CD4-positive, alpha-beta memory T cell (primary cell): ENCODE measurements around the gene FOXP1. TPM values are rescaled to one million over a fixed set of nuclear protein-coding genes. Genes with fewer than 3 reads are reported as not detected.

Experiments
- CTCF ChIA-PET: fragments of 350-600 bp; sonication (Branson Sonifier 250); formaldehyde crosslinking; loops from one replicate; lab custom pipeline; 2021; ENCODE audit warnings: inconsistent platforms; ENCODE audit not compliant: partially characterized antibody; lab: Charles Lee
- POLR2A ChIA-PET: fragments of 350-600 bp; sonication (Branson Sonifier 250); formaldehyde crosslinking; loops from one replicate; lab custom pipeline; 2021; ENCODE audit not compliant: partially characterized antibody; lab: Charles Lee
- DNase-seq, 5 donors: peaks; one replicate each; pipeline versions ENCODE4 v3.0.0 to v3.0.0-alpha.2; 2020 to 2022; ENCODE audit warnings: mixed read lengths in 1 of 5
- H3K27ac ChIP-seq: one replicate; pipeline ENCODE4 v1.7.0; 2013; ENCODE audit warnings: low read depth, low read length
- H3K27me3 ChIP-seq: 2 replicates; pipeline ENCODE4 v1.7.0; 2013; ENCODE audit warnings: mild to moderate bottlenecking, low read length, moderate library complexity; ENCODE audit not compliant: insufficient read depth
- H3K36me3 ChIP-seq: 2 replicates; pipeline ENCODE4 v1.7.0; 2013; ENCODE audit warnings: mild to moderate bottlenecking, low read length, moderate library complexity; ENCODE audit not compliant: insufficient read depth
- H3K4me1 ChIP-seq: 2 replicates; pipeline ENCODE4 v1.7.0; 2013; ENCODE audit warnings: mild to moderate bottlenecking, low read length, moderate library complexity; ENCODE audit not compliant: insufficient read depth
- H3K4me3 ChIP-seq, 2 donors: one replicate each; pipeline ENCODE4 v1.7.0; 2013; ENCODE audit warnings: low read length in 2 of 2, mild to moderate bottlenecking in 1 of 2
- H3K9me3 ChIP-seq, 2 donors: one replicate each; pipeline ENCODE4 v1.7.0; 2013; ENCODE audit warnings: low read length in 2 of 2, control low read depth in 1 of 2; ENCODE audit not compliant: control insufficient read depth in 1 of 2
- H3K27ac Mint-ChIP-seq, 7 donors: one replicate each; pipeline ENCODE4 v1.8.0; 2020 to 2021; ENCODE audit warnings: mixed read lengths in 7 of 7, mild to moderate bottlenecking in 6 of 7, inconsistent platforms in 3 of 7, moderate library complexity in 3 of 7
- H3K27me3 Mint-ChIP-seq, 2 donors: one replicate each; pipeline ENCODE4 v1.8.0; 2020 to 2021; ENCODE audit warnings: mixed read lengths in 2 of 2
- H3K36me3 Mint-ChIP-seq, 2 donors: one replicate each; pipeline ENCODE4 v1.8.0; 2020 to 2021; ENCODE audit warnings: mixed read lengths in 2 of 2, inconsistent platforms in 1 of 2, mild to moderate bottlenecking in 1 of 2
- H3K4me1 Mint-ChIP-seq, 4 donors: one replicate each; pipeline ENCODE4 v1.8.0; 2020 to 2021; ENCODE audit warnings: mixed read lengths in 4 of 4, mild to moderate bottlenecking in 1 of 4
- H3K4me3 Mint-ChIP-seq, 8 donors: one replicate each; pipeline ENCODE4 v1.8.0; 2020 to 2021; ENCODE audit warnings: mixed read lengths in 8 of 8, mild to moderate bottlenecking in 7 of 8, moderate library complexity in 6 of 8, inconsistent platforms in 3 of 8
- H3K9me3 Mint-ChIP-seq, 8 donors: one replicate each; pipeline ENCODE4 v1.8.0; 2020 to 2021; ENCODE audit warnings: mixed read lengths in 8 of 8, mild to moderate bottlenecking in 5 of 8, inconsistent platforms in 3 of 8, moderate library complexity in 1 of 8
- intact Hi-C: fragments of 100-400 bp; cut with micrococcal nuclease; formaldehyde crosslinking; loops from one replicate; pipeline ENCODE4 v1.15.1; 2023
- polyA plus RNA-seq, 2 donors: library from polyadenylated mRNA; unstranded; fragments of 300-500 nt; fragmentation: Illumina TruSeq; gene quantifications; one replicate each; pipeline ENCODE4 v1.2.3, GENCODE V29; 2021
- total RNA-seq, 2 experiments: library from RNA; stranded (reverse); gene quantifications; one replicate each; pipeline ENCODE4 v1.2.3, GENCODE V29; 2021

FOXP1 gene
- total and polyA plus RNA-seq, 4 experiments from 2014 or later: 189 to 348 (median 279) TPM

- DNase-seq: no peak
- H3K27me3 ChIP-seq: no peaks in the 10 kb centered on the region
- H3K4me3 ChIP-seq: no peak overlapping the region
- H3K9me3 ChIP-seq: no peaks in the 10 kb centered on the region
- H3K9me3 Mint-ChIP-seq: no peaks in the 10 kb centered on the region
- peaks cover 98% of the 10 kb centered on the region for H3K4me1 ChIP-seq
- H3K4me3 Mint-ChIP-seq: peak overlapping the region in 4 of 8 donors; percentile 2 to 65 (median 51)
- intact Hi-C loops: no loop called here
- H3K27ac ChIP-seq: no peak overlapping the region
- CTCF ChIA-PET: no interaction called here
- peaks cover 0 to 99% (median 85%) of the 10 kb centered on the region in 4 donors for H3K4me1 Mint-ChIP-seq
- no peaks in the 10 kb centered on the region for H3K27me3 Mint-ChIP-seq
- peak overlapping the region in 5 of 7 donors; percentile 30 to 73 (median 52) for H3K27ac Mint-ChIP-seq
- H3K36me3 ChIP-seq: peaks cover 23% of the 10 kb centered on the region
- peaks cover 50 to 70% of the 10 kb centered on the region in 2 donors for H3K36me3 Mint-ChIP-seq
- POLR2A ChIA-PET: no interaction called here
Measured at GRCh38 chr3:71054312-71054711, 529.2 kb downstream of the FOXP1 start.

GRCh38 chr3:71053495-71053894, 530.0 kb downstream of the FOXP1 start:
- H3K27ac ChIP-seq: no peak overlapping the region
- H3K27ac Mint-ChIP-seq: peak overlapping the region in 6 of 7 donors; percentile 43 to 87 (median 79)
- no peaks in the 10 kb centered on the region for H3K27me3 ChIP-seq
- peaks cover 23% of the 10 kb centered on the region for H3K36me3 ChIP-seq
- intact Hi-C loops: no loop called here
- no peaks in the 10 kb centered on the region for H3K9me3 Mint-ChIP-seq
- no peaks in the 10 kb centered on the region for H3K9me3 ChIP-seq
- H3K36me3 Mint-ChIP-seq: peaks cover 58 to 77% of the 10 kb centered on the region in 2 donors
- H3K4me1 Mint-ChIP-seq: peaks cover 0 to 100% (median 87%) of the 10 kb centered on the region in 4 donors
- peak overlapping the region in 5 of 8 donors; percentile 4 to 59 (median 23) for H3K4me3 Mint-ChIP-seq
- H3K27me3 Mint-ChIP-seq: no peaks in the 10 kb centered on the region
- no peak for DNase-seq
- ChIA-PET CTCF (interaction anchor here (2.1 to 2.4 kb wide), 2 partner anchors 8 to 16 kb away, joined by 12 to 14 read pairs; no protein-coding TSS in a partner anchor), POLR2A (interaction anchor here (1.1 to 9.2 kb wide), 2 partner anchors 9 to 40 kb away, joined by 3 to 97 read pairs; no protein-coding TSS in a partner anchor)
- peaks cover 98% of the 10 kb centered on the region for H3K4me1 ChIP-seq
- no peak overlapping the region for H3K4me3 ChIP-seq

GRCh38 chr3:71052716-71053115, 530.8 kb downstream of the FOXP1 start:
- peak overlapping the region in 6 of 7 donors; percentile 60 to 96 (median 78) for H3K27ac Mint-ChIP-seq
- CTCF ChIA-PET: interaction anchor here (2.1 to 2.4 kb wide), 2 partner anchors 9 to 17 kb away, joined by 12 to 14 read pairs; no protein-coding TSS in a partner anchor
- POLR2A ChIA-PET: interaction anchor here (1.1 to 9.2 kb wide), 2 partner anchors 9 to 39 kb away, joined by 3 to 97 read pairs; no protein-coding TSS in a partner anchor
- H3K4me1 Mint-ChIP-seq: peaks cover 0 to 100% (median 88%) of the 10 kb centered on the region in 4 donors
- peaks cover 98% of the 10 kb centered on the region for H3K4me1 ChIP-seq
- H3K36me3 Mint-ChIP-seq: peaks cover 64 to 83% of the 10 kb centered on the region in 2 donors
- no peaks in the 10 kb centered on the region for H3K27me3 Mint-ChIP-seq
- peak overlapping the region in 1 of 8 donors; percentile 11 for H3K4me3 Mint-ChIP-seq
- H3K9me3 ChIP-seq: no peaks in the 10 kb centered on the region
- no peak for DNase-seq
- H3K27me3 ChIP-seq: no peaks in the 10 kb centered on the region
- H3K9me3 Mint-ChIP-seq: no peaks in the 10 kb centered on the region
- no peak overlapping the region for H3K4me3 ChIP-seq
- intact Hi-C loops: no loop called here
- H3K27ac ChIP-seq: no peak overlapping the region
- H3K36me3 ChIP-seq: peaks cover 23% of the 10 kb centered on the region

DNA sequence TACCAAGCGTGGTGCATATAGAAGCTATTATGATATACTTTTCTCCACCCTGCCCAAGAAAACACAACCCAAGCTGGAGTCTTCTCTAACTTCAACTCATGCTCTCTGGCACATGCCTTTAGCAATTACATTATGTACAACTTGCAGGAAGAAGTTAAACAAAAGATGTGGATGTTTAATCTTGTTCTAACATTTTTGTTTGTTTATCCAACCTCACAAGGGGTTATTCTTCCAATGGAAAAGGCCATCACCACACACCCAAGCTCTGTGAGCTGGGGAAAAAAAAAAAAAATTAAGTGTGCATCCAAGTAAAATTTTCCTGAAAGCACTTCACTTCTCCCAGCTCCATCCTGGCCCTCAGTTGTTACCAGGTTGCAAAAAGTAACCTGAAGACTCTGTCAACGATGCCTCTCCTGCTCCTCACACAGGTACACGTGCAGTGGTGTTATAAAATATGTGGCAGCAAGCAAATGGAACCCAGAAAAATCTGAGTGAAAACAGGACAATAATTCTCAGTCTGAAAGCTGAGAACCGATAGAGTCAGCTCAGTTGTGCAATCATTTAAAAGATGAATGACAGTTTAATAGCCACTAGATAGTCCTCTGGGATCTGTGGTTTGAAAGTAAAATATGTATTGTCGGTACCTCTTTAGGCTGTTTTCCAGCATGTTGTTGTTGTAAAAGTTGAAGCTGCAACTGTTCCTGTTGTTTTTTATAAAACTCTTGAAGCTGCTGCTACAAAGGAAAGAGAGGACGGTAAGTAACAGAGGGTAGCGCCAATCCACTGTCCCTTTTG, 531.4 kb downstream of the FOXP1 start:
- Mint-ChIP-seq H3K36me3 (peaks cover 70 to 86% of the 10 kb centered on the region in 2 donors), H3K27me3 (no peaks in the 10 kb centered on the region), H3K4me1 (peaks cover 0 to 100% (median 88%) of the 10 kb centered on the region in 4 donors), H3K27ac (peak overlapping the region; percentile 55 to 97 (median 85)), H3K9me3 (no peaks in the 10 kb centered on the region), H3K4me3 (peak overlapping the region in 3 of 8 donors; percentile 21 to 38 (median 32))
- POLR2A ChIA-PET: interaction anchor here (0.6 to 9.2 kb wide), 3 partner anchors 10 to 48 kb away, joined by 3 to 97 read pairs (median 3); no protein-coding TSS in a partner anchor
- H3K27ac ChIP-seq: peak overlapping the region; percentile 33
- H3K9me3 ChIP-seq: no peaks in the 10 kb centered on the region
- peaks cover 30% of the 10 kb centered on the region for H3K36me3 ChIP-seq
- no peaks in the 10 kb centered on the region for H3K27me3 ChIP-seq
- no peak for DNase-seq
- CTCF ChIA-PET: interaction anchor here (2.1 to 2.4 kb wide), 2 partner anchors 9 to 17 kb away, joined by 12 to 14 read pairs; no protein-coding TSS in a partner anchor
- peaks cover 100% of the 10 kb centered on the region for H3K4me1 ChIP-seq
- H3K4me3 ChIP-seq: no peak overlapping the region
- intact Hi-C loops: no loop called here

- ChIA-PET POLR2A (interaction anchor here (0.6 to 9.2 kb wide), 6 partner anchors 9 to 41 kb away, joined by 3 to 97 read pairs (median 3); no protein-coding TSS in a partner anchor), CTCF (interaction anchor here (1.4 kb wide), 1 partner anchor 9 kb away, joined by 3 read pairs; no protein-coding TSS in a partner anchor)
- Histone ChIP-seq H3K27ac (peak overlapping the region; percentile 33), H3K4me1 (peaks cover 100% of the 10 kb centered on the region), H3K4me3 (no peak overlapping the region), H3K9me3 (no peaks in the 10 kb centered on the region), H3K27me3 (no peaks in the 10 kb centered on the region), H3K36me3 (peaks cover 38% of the 10 kb centered on the region)
- Mint-ChIP-seq H3K4me1 (peaks cover 0 to 99% (median 87%) of the 10 kb centered on the region in 4 donors), H3K9me3 (no peaks in the 10 kb centered on the region), H3K27me3 (no peaks in the 10 kb centered on the region), H3K27ac (peak overlapping the region; percentile 85 to 97 (median 94)), H3K4me3 (peak overlapping the region in 7 of 8 donors; percentile 26 to 83 (median 66)), H3K36me3 (peaks cover 79 to 92% of the 10 kb centered on the region in 2 donors)
- intact Hi-C loops: no loop called here
- DNase-seq: no peak
Measured at GRCh38 chr3:71051259-71051595, 532.3 kb downstream of the FOXP1 start.

DNA sequence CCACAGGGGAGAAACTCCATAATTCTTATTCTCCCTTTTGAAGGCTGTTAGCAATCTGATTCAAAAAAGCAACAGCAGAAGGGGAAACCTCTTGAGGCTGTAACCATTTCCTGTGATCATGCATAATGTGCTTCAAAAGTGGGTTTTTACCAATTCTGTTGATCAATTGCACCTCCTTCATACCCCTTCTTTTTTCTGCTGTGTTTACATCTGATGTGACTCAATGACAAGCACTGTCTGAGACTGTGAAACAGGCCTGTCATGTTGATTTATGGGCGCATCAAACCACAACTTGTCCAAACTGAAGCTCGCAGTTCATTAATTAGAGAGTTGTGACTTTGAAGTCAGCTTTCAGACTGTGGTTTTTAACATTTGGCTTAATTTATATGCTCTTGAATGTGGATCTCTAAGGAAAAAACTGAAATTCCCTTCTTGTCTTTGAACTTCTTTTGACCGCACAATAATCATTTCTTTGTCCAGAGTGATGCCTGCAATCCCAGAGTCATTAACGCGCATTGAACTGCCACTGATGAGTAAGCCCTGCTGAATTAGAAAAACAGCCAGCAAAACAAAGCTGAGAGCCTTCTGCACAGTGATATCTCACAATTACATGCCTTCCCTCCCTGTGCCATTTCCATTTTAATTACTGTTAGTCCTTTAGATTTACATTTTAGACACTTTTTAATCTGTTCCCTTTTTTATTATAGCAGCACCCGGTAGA, 532.8 kb downstream of the FOXP1 start:
- peaks cover 100% of the 10 kb centered on the region for H3K4me1 ChIP-seq
- peak overlapping the region in 7 of 8 donors; percentile 26 to 83 (median 66) for H3K4me3 Mint-ChIP-seq
- intact Hi-C loops: loop anchor here (1.0 kb wide), 2 partner anchors 11 to 12 kb away; no protein-coding TSS in a partner anchor
- H3K27me3 Mint-ChIP-seq: no peaks in the 10 kb centered on the region
- POLR2A ChIA-PET: interaction anchor here (0.6 to 9.2 kb wide), 7 partner anchors 9 to 441 kb away, joined by 3 to 97 read pairs (median 3); no protein-coding TSS in a partner anchor
- peaks cover 0 to 99% (median 87%) of the 10 kb centered on the region in 4 donors for H3K4me1 Mint-ChIP-seq
- DNase-seq: peak; percentile 64 to 83 (median 74)
- H3K27ac ChIP-seq: peak overlapping the region; percentile 33
- peaks cover 84 to 93% of the 10 kb centered on the region in 2 donors for H3K36me3 Mint-ChIP-seq
- H3K9me3 Mint-ChIP-seq: no peaks in the 10 kb centered on the region
- no peak overlapping the region for H3K4me3 ChIP-seq
- CTCF ChIA-PET: interaction anchor here (1.4 kb wide), 1 partner anchor 10 kb away, joined by 3 read pairs; no protein-coding TSS in a partner anchor
- peak overlapping the region; percentile 85 to 97 (median 94) for H3K27ac Mint-ChIP-seq
- no peaks in the 10 kb centered on the region for H3K27me3 ChIP-seq
- H3K36me3 ChIP-seq: peaks cover 43% of the 10 kb centered on the region
- H3K9me3 ChIP-seq: no peaks in the 10 kb centered on the region
